Glutamatergic neuron (in vitro differentiated cells): Measurements from ENCODE around the gene BBLN. TPM values are rescaled to one million over a fixed set of nuclear protein-coding genes. Genes with fewer than 3 reads are reported as not detected.

Experiments used
- DNase-seq: peaks from one replicate; pipeline ENCODE4 v3.0.0; 2022
- H3K27ac Mint-ChIP-seq: one replicate; pipeline ENCODE4 v1.8.0; 2020; ENCODE audit warnings: mild to moderate bottlenecking, mixed read lengths, inconsistent platforms; ENCODE audit not compliant: unreplicated experiment
- H3K27me3 Mint-ChIP-seq: one replicate; pipeline ENCODE4 v1.8.0; 2020; ENCODE audit warnings: mild to moderate bottlenecking, moderate library complexity, mixed read lengths, inconsistent platforms; ENCODE audit not compliant: unreplicated experiment
- H3K36me3 Mint-ChIP-seq: one replicate; pipeline ENCODE4 v1.8.0; 2020; ENCODE audit warnings: mild to moderate bottlenecking, mixed read lengths, inconsistent platforms; ENCODE audit not compliant: unreplicated experiment
- H3K4me1 Mint-ChIP-seq: one replicate; pipeline ENCODE4 v1.8.0; 2020; ENCODE audit warnings: mild to moderate bottlenecking, low read depth, mixed read lengths, inconsistent platforms; ENCODE audit not compliant: unreplicated experiment
- H3K4me3 Mint-ChIP-seq: one replicate; pipeline ENCODE4 v1.8.0; 2020; ENCODE audit warnings: mild to moderate bottlenecking, mixed read lengths, inconsistent platforms; ENCODE audit not compliant: unreplicated experiment
- H3K9me3 Mint-ChIP-seq: one replicate; pipeline ENCODE4 v1.8.0; 2020; ENCODE audit warnings: mild to moderate bottlenecking, moderate library complexity, mixed read lengths, inconsistent platforms; ENCODE audit not compliant: unreplicated experiment
- total RNA-seq: library from RNA; stranded (reverse); fragmentation: NEBNext Ultra II Directional; extraction: Animal tissue kit (Norgen Biotek cat#: 25700); gene quantifications from one replicate; pipeline ENCODE4 v1.2.1, GENCODE V29; 2021; ENCODE audit not compliant: unreplicated experiment
- TF ChIP-seq, protein P1 (sequence below): fragments of 200-600 bp; sonication (generic); IDR thresholded peaks from one replicate; pipeline ENCODE4 v1.5.0; 2021; ENCODE audit not compliant: partially characterized antibody, unreplicated experiment

BBLN gene
- total RNA-seq, 1 donor from 2014 or later = 147 TPM

DNA sequence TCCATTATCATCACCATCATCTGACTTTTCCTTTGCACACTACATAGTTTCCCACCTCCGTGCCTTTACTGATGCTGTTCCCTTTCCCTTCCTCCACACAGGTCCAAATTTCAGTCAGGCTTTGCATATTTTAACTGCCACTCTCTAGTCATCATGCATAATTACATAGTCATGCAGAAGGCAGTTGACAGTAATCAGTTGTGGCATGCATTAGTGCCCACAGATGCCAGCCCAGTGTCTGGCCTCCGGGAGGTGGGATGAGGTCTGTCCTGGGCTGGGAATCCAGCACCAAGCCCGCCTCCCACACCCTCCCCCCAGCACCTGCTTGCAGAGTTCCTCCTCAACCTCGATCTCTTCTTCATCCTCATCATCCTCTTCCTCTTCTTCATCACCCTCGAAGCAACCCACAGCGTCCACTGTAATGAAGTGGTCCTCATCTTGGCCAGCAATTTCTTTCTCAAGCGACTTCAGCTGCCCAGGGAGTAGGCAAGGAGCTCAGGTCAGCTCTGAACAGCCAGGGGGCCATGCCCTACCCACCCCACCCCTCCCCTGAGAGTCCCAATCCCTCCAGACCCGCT, 8.8 kb downstream of the BBLN start:
- H3K4me3 Mint-ChIP-seq = peak overlapping the region; percentile 57

DNA sequence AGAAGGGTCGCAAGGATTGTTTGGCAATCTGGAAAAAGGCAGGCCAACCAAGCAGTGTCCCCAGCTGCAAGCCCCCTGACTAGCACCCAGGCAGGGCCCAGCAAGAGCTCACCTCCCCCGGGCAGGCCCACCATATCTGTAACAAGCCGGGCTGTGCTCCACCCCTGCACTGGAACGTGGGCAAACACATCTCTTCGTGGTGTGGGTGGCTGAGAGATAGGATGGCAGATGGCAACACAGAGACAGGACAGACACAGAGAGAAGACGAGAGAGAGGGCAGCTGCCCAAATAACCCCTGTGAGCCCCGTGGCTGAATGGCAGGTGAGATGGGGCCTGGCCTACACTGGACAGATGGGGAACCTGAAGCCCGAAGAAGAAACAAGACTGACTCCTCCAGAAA, 9.4 kb downstream of the BBLN start:
- H3K27ac Mint-ChIP-seq = peak overlapping the region; percentile 98
- H3K4me1 Mint-ChIP-seq = peaks cover 20% of the 10 kb centered on the region
- peak overlapping the region; percentile 79 for H3K4me3 Mint-ChIP-seq
- H3K36me3 Mint-ChIP-seq = peaks cover 5% of the 10 kb centered on the region
- no peaks in the 10 kb centered on the region for H3K27me3 Mint-ChIP-seq
- peaks cover 6% of the 10 kb centered on the region for H3K9me3 Mint-ChIP-seq
- no peak for DNase-seq
- TF ChIP-seq, protein P1, sequence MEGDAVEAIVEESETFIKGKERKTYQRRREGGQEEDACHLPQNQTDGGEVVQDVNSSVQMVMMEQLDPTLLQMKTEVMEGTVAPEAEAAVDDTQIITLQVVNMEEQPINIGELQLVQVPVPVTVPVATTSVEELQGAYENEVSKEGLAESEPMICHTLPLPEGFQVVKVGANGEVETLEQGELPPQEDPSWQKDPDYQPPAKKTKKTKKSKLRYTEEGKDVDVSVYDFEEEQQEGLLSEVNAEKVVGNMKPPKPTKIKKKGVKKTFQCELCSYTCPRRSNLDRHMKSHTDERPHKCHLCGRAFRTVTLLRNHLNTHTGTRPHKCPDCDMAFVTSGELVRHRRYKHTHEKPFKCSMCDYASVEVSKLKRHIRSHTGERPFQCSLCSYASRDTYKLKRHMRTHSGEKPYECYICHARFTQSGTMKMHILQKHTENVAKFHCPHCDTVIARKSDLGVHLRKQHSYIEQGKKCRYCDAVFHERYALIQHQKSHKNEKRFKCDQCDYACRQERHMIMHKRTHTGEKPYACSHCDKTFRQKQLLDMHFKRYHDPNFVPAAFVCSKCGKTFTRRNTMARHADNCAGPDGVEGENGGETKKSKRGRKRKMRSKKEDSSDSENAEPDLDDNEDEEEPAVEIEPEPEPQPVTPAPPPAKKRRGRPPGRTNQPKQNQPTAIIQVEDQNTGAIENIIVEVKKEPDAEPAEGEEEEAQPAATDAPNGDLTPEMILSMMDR = no peak

More for the DNA sequence above, 8.8 kb downstream of the BBLN start:
- H3K27ac Mint-ChIP-seq = peak overlapping the region; percentile 74
- H3K27me3 Mint-ChIP-seq = no peaks in the 10 kb centered on the region
- peaks cover 5% of the 10 kb centered on the region for H3K36me3 Mint-ChIP-seq
- peaks cover 20% of the 10 kb centered on the region for H3K4me1 Mint-ChIP-seq
- H3K9me3 Mint-ChIP-seq = peaks cover 6% of the 10 kb centered on the region
- TF ChIP-seq, protein P1 = no peak
- no peak for DNase-seq

- TF ChIP-seq, protein P1 = no peak
- peak overlapping the region; percentile 79 for H3K4me3 Mint-ChIP-seq
- peaks cover 5% of the 10 kb centered on the region for H3K36me3 Mint-ChIP-seq
- peaks cover 20% of the 10 kb centered on the region for H3K4me1 Mint-ChIP-seq
- H3K9me3 Mint-ChIP-seq = peaks cover 6% of the 10 kb centered on the region
- peak overlapping the region; percentile 98 for H3K27ac Mint-ChIP-seq
- peak; percentile 46 for DNase-seq
- H3K27me3 Mint-ChIP-seq = no peaks in the 10 kb centered on the region
These were observed 9.9 kb downstream of the BBLN start for GRCh38 chr9:128169925-128170324.

- no peak overlapping the region for H3K4me3 Mint-ChIP-seq
- peaks cover 3% of the 10 kb centered on the region for H3K9me3 Mint-ChIP-seq
- no peaks in the 10 kb centered on the region for H3K36me3 Mint-ChIP-seq
- peaks cover 14% of the 10 kb centered on the region for H3K4me1 Mint-ChIP-seq
- DNase-seq = no peak
- H3K27me3 Mint-ChIP-seq = no peaks in the 10 kb centered on the region
- H3K27ac Mint-ChIP-seq = no peak overlapping the region
- TF ChIP-seq, protein P1 = no peak
These were observed 14.0 kb downstream of the BBLN start for GRCh38 chr9:128174062-128174461.

GRCh38 chr9:128175102-128175563, 15.1 kb downstream of the BBLN start:
- DNase-seq = no peak
- peaks cover 4% of the 10 kb centered on the region for H3K4me1 Mint-ChIP-seq
- peaks cover 5% of the 10 kb centered on the region for H3K9me3 Mint-ChIP-seq
- no peaks in the 10 kb centered on the region for H3K27me3 Mint-ChIP-seq
- TF ChIP-seq, protein P1 = no peak
- H3K4me3 Mint-ChIP-seq = no peak overlapping the region
- H3K36me3 Mint-ChIP-seq = no peaks in the 10 kb centered on the region
- H3K27ac Mint-ChIP-seq = no peak overlapping the region
